H1 (cell line): ENCODE results near the gene SPPL2A. TPM values are rescaled to one million over a fixed set of nuclear protein-coding genes. Genes with fewer than 3 reads are reported as not detected.

Experiments
- BACH1 ChIP-seq: IDR thresholded peaks from 2 replicates; pipeline ENCODE4 v1.6.1; 2012; ENCODE audit warnings: low read length, improper control_type of control experiment
- KDM5A ChIP-seq: fragments of 200-600 bp; IDR thresholded peaks from 2 replicates; pipeline ENCODE4 v1.7.1; 2012; ENCODE audit warnings: mild to moderate bottlenecking, low read length, inconsistent platforms, mixed read lengths
- PHF8 ChIP-seq: fragments of 200-600 bp; sonication (generic); conservative IDR thresholded peaks from 2 replicates; pipeline ENCODE4 v1.7.1; 2012; ENCODE audit warnings: low read depth, mild to moderate bottlenecking, inconsistent platforms, low read length, moderate library complexity
- TAF7 ChIP-seq: optimal IDR thresholded peaks from 2 replicates; pipeline ENCODE3; 2011; ENCODE audit warnings: low read depth, mild to moderate bottlenecking, inconsistent platforms, low read length, moderate library complexity, borderline replicate concordance
- YY1 ChIP-seq: IDR thresholded peaks from 2 replicates; pipeline ENCODE4 v1.6.1; 2011; ENCODE audit warnings: low read depth, mild to moderate bottlenecking, low read length
- polyA plus RNA-seq, 7 experiments: library from polyadenylated mRNA; depleted of rRNA in 3 of 7; stranded (reverse) in 5 of 7; unstranded in 2 of 7; fragments of >200 nt in 5 of 7; fragments of 200-250 nt in 2 of 7; gene quantifications; 1 replicate in 5 of 7; 2 replicates in 1 of 7; 4 replicates in 1 of 7; pipeline versions ENCODE4 v1.2.1 to v1.2.3, GENCODE V29; 2011 to 2013; ENCODE audit warnings: missing spikeins in 2 of 7, mixed read lengths in 2 of 7
- total RNA-seq: library from RNA; stranded (reverse); fragmentation: NEBNext Ultra II Directional; extraction: Animal tissue kit (Norgen Biotek cat#: 25700); gene quantifications from 2 replicates; pipeline ENCODE4 v1.2.1, GENCODE V29; 2021
- TF ChIP-seq, protein P1 (sequence below), 3 experiments: IDR thresholded peaks; 1 replicate in 2 of 3; 2 replicates in 1 of 3; pipeline versions ENCODE4 v1.5.1 to v1.6.1; 2011; ENCODE audit warnings: low read length in 3 of 3, mild to moderate bottlenecking in 3 of 3, inconsistent platforms in 2 of 3, low read depth in 1 of 3, moderate library complexity in 1 of 3; ENCODE audit not compliant: insufficient read depth in 1 of 3; ENCODE audit errors: control extremely low read depth in 1 of 3

Gene SPPL2A
- total and polyA plus RNA-seq, 2 of the 8 experiments (the other 6 are each of a cell fraction or from before 2014, with no cell fraction given) = 15.6 to 52.9 TPM

DNA sequence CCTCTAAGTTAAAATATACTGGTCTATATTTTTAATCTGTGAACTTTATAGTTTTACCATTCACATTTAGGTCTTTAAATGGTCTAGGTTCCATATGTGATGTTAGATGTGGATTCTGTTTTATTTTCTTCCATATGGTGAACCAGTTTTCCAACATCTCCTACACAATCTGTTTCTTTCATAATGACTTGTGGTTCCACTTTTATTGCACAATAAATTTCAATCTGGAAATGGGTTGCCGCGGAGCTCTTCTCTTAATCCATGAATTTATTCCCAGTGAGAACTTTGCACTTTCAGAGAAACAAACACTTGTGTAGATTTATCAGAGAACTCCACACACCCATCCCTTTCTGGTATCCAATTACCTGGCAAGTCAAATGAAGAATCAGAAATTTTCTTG is 20.9 kb upstream of the SPPL2A start (continued):
- TF ChIP-seq, protein P1, sequence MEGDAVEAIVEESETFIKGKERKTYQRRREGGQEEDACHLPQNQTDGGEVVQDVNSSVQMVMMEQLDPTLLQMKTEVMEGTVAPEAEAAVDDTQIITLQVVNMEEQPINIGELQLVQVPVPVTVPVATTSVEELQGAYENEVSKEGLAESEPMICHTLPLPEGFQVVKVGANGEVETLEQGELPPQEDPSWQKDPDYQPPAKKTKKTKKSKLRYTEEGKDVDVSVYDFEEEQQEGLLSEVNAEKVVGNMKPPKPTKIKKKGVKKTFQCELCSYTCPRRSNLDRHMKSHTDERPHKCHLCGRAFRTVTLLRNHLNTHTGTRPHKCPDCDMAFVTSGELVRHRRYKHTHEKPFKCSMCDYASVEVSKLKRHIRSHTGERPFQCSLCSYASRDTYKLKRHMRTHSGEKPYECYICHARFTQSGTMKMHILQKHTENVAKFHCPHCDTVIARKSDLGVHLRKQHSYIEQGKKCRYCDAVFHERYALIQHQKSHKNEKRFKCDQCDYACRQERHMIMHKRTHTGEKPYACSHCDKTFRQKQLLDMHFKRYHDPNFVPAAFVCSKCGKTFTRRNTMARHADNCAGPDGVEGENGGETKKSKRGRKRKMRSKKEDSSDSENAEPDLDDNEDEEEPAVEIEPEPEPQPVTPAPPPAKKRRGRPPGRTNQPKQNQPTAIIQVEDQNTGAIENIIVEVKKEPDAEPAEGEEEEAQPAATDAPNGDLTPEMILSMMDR (IDR thresholded peaks at IDR 0.05; ENCODE audit: control extremely low read depth in 1 of 3, insufficient read depth in 1 of 3, low read depth in 1 of 3, low read length in 3 of 3) = no peak
- TF ChIP-seq KDM5A (no peak), YY1 (no peak), PHF8 (no peak), BACH1 (no peak), TAF7 (no peak)
